ENCODE measurements around the gene PTPRG. TPM values are rescaled to one million over a fixed set of nuclear protein-coding genes. Genes with fewer than 3 reads are reported as not detected.

PTPRG gene
- total RNA-seq, 1 experiment from 2014 or later, result 11.7 TPM

DNA sequence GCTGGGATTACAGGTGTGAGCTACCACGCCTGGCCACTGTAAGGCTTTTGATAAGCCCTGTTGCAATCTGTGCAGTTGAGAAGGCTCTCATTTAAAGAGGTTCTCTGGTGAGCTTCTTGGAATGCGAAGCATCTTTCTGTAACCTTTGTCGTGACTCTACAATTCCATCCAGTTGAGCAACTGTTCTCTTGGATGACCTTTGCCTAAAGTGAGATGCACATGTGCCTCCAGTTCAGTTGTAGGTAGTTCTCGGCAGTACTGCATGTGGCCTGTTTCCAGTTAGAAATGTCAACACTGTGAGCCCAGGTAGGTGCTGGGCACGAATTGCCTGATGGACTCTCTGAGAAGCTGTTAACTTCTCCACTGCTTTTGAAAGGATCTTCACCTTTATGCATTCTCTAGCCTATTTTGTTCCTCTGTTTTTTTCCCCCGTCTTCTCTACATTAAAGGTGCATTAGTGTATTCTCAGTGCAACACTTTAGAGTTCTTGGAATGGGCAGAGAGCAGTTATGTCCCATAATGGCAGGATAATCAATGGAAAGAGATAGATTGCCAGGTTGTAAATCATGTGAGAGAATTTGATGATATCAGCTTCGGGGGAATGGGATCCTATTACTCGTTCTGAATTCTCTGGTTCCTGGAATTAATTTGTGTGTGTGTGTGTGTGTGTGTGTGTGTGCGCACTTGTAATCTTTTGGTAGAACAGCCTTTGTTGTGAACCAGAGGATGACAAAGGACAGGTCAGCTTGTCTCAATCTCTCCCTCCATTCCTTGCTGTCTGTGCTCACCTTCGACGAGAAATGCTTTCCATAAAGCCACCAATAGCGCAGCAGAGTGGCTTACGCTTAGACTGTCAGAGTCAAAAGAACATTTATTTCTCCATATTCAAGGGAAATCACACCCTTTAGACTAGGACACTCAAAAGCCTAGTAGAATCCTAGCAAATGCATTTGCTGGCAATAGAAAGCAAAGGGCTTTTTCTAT, 51.1 kb downstream of the PTPRG start:
- no TSS peak for BruUV-seq (replicated peaks)
- POLR2A ChIA-PET (ENCODE audit: low non-redundant PET), result no interaction called here
- CTCF ChIA-PET, result no interaction called here

GRCh38 chr3:61613666-61614065, 52.3 kb downstream of the PTPRG start:
- POLR2A ChIA-PET (ENCODE audit: low non-redundant PET), result no interaction called here
- Histone ChIP-seq H3K27ac (ENCODE audit: low read depth, low read length, poor library complexity, severe bottlenecking) (no peak overlapping the region), H3K9me3 (ENCODE audit: low read depth, low read length, poor library complexity, severe bottlenecking) (no peaks in the 10 kb centered on the region), H3K4me1 (ENCODE audit: insufficient read depth, low read length, poor library complexity, severe bottlenecking) (no peaks in the 10 kb centered on the region), H3K36me3 (ENCODE audit: insufficient read depth, low read length, poor library complexity, severe bottlenecking) (no peaks in the 10 kb centered on the region), H3K27me3 (replicated peaks; ENCODE audit: insufficient read depth, low read depth, low read length, poor library complexity) (no peaks in the 10 kb centered on the region), H3K4me3 (ENCODE audit: low read depth, low read length, poor library complexity, severe bottlenecking) (no peak overlapping the region)
- CTCF ChIA-PET, result no interaction called here
- no peak for TF ChIP-seq EZH2 (IDR thresholded peaks at IDR 0.05; ENCODE audit: borderline replicate concordance, low read depth, low read length, poor library complexity, severe bottlenecking)
- TF ChIP-seq CTCF (conservative IDR thresholded peaks at IDR 0.05; ENCODE audit: low read depth, low read length), result no peak
- no peak for DNase-seq (ENCODE audit: low spot score)
- BruUV-seq (replicated peaks), result no TSS peak
- intact Hi-C loops (cut with micrococcal nuclease; ENCODE audit: unreplicated experiment), result no loop called here

More for the DNA sequence above, 51.1 kb downstream of the PTPRG start:
- TF ChIP-seq CTCF (conservative IDR thresholded peaks at IDR 0.05; ENCODE audit: low read depth, low read length) (no peak), EZH2 (IDR thresholded peaks at IDR 0.05; ENCODE audit: borderline replicate concordance, low read depth, low read length, poor library complexity, severe bottlenecking) (no peak)
- intact Hi-C loops (cut with micrococcal nuclease; ENCODE audit: unreplicated experiment), result no loop called here
- no peaks in the 10 kb centered on the region for H3K27me3 ChIP-seq (replicated peaks; ENCODE audit: insufficient read depth, low read depth, low read length, poor library complexity)
- H3K4me1 ChIP-seq (ENCODE audit: insufficient read depth, low read length, poor library complexity, severe bottlenecking), result no peaks in the 10 kb centered on the region
- H3K4me3 ChIP-seq (ENCODE audit: low read depth, low read length, poor library complexity, severe bottlenecking), result no peak overlapping the region
- H3K27ac ChIP-seq (ENCODE audit: low read depth, low read length, poor library complexity, severe bottlenecking), result no peak overlapping the region
- H3K9me3 ChIP-seq (ENCODE audit: low read depth, low read length, poor library complexity, severe bottlenecking), result no peaks in the 10 kb centered on the region
- DNase-seq (ENCODE audit: low spot score), result no peak
- H3K36me3 ChIP-seq (ENCODE audit: insufficient read depth, low read length, poor library complexity, severe bottlenecking), result no peaks in the 10 kb centered on the region

DNA sequence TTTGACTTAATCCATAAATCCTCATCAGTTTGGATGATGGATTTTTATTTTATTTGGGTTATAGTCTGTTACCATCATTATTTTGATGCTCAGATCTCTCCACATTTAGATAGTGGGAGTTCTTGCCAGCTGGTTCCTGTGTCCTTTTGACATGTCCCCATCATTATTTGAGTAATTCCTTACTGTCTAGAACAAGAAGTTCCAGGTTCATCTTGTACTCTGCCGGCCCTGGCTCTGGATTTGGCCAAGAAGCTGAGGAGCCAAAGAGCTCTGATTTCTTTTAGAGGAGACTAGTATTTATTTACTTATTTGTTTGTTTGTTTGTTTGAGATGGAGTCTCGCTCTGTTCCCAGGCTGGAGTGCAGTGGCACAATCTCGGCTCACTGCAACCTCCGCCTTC, 54.3 kb downstream of the PTPRG start:
- no peaks in the 10 kb centered on the region for H3K36me3 ChIP-seq (ENCODE audit: insufficient read depth, low read length, poor library complexity, severe bottlenecking)
- TF ChIP-seq CTCF (conservative IDR thresholded peaks at IDR 0.05; ENCODE audit: low read depth, low read length) (no peak), EZH2 (IDR thresholded peaks at IDR 0.05; ENCODE audit: borderline replicate concordance, low read depth, low read length, poor library complexity, severe bottlenecking) (no peak)
- H3K4me3 ChIP-seq (ENCODE audit: low read depth, low read length, poor library complexity, severe bottlenecking), result no peak overlapping the region
- no peaks in the 10 kb centered on the region for H3K27me3 ChIP-seq (replicated peaks; ENCODE audit: insufficient read depth, low read depth, low read length, poor library complexity)
- no peak overlapping the region for H3K27ac ChIP-seq (ENCODE audit: low read depth, low read length, poor library complexity, severe bottlenecking)
- ChIA-PET CTCF (no interaction called here), POLR2A (ENCODE audit: low non-redundant PET) (no interaction called here)
- no peaks in the 10 kb centered on the region for H3K9me3 ChIP-seq (ENCODE audit: low read depth, low read length, poor library complexity, severe bottlenecking)
- intact Hi-C loops (cut with micrococcal nuclease; ENCODE audit: unreplicated experiment), result no loop called here
- no peaks in the 10 kb centered on the region for H3K4me1 ChIP-seq (ENCODE audit: insufficient read depth, low read length, poor library complexity, severe bottlenecking)
- no peak for DNase-seq (ENCODE audit: low spot score)
- BruUV-seq (replicated peaks), result no TSS peak
